ENCODE measurements around the gene NUAK2. TPM values are rescaled to one million over a fixed set of nuclear protein-coding genes. Genes with fewer than 3 reads are reported as not detected.

NUAK2 gene
- total and polyA plus RNA-seq, 2 of the 4 experiments (the other 2 are of a cell fraction) = 7.2 to 17.6 TPM

DNA sequence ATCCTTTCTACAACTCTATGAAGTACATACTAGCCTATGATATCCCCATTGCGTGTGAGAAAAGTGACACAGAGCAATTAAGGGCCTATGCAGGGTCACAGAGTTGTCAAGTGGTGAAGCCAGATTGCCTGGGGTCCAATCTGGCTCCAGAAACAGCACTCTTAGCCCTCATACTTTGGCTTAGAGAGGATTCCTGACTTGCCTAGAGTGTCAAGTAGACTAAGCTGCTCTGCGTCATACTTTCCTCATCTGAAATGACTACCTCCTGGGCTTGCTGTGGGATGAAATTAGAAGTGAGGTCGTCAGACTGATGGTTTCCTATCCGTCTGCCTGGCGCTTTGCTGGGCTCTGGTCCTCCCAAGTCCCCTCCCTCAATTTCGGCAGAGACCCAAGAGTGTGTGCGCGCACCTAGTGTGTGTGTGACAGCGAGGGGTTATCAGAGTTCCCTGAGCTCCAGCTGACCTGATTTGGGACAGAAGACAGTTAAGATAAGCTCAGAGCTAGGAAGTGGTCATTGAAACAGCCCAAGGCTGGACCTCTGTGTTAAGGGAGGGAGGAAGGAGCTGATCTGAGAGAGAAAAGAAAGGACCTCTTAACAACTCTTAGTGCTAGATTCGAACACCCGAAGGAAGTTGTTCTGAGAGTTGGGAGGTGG is 5.4 kb upstream of the NUAK2 start:
- Histone ChIP-seq H4K8ac (ENCODE audit: low read depth in 2 of 2, low read length in 2 of 2) (no peak overlapping the region), H3K14ac (replicated peaks; ENCODE audit: low read depth, low read length) (no peak overlapping the region), H3K4ac (ENCODE audit: low read depth, low read length) (no peak overlapping the region), H3K18ac (ENCODE audit: low read depth, low read length) (no peak overlapping the region), H3K27me3 (ENCODE audit: control insufficient read depth, insufficient read depth, low read length) (peaks cover 22% of the 10 kb centered on the region), H3K9ac (ENCODE audit: low read depth, low read length) (no peak overlapping the region), H3K23ac (ENCODE audit: low read depth, low read length) (no peak overlapping the region), H4K5ac (ENCODE audit: low read depth, low read length) (no peak overlapping the region), H2BK20ac (ENCODE audit: low read depth, low read length) (0 out of 2 replicates have a peak overlapping the region, but pooled peaks have one; percentile 14), H2BK5ac (ENCODE audit: low read depth, low read length, poor library complexity, severe bottlenecking) (no peak overlapping the region), H3K9me1 (ENCODE audit: insufficient read depth, low read length) (peaks cover 12% of the 10 kb centered on the region), H2AK9ac (replicated peaks; ENCODE audit: low read depth, low read length, poor library complexity) (peak overlapping the region; percentile 37), H4K20me1 (ENCODE audit: insufficient read depth, low read length) (no peaks in the 10 kb centered on the region), H2BK120ac (ENCODE audit: low read depth, low read length) (peak overlapping the region; percentile 26; the same call in 1 of the 2 replicates), H3K27ac (ENCODE audit: insufficient read depth, low read length) (no peak overlapping the region), H3K79me1 (ENCODE audit: low read depth in 1 of 2, low read length in 2 of 2) (peaks cover 3 to 16% of the 10 kb centered on the region in 2 experiments; a peak in 3 of 4 replicates), H2AK5ac (ENCODE audit: low read depth, low read length) (no peak overlapping the region), H4K91ac (ENCODE audit: insufficient read depth, low read depth, low read length) (no peak overlapping the region), H3K4me2 (ENCODE audit: low read depth, low read length) (no peak overlapping the region), H2AFZ (replicated peaks; ENCODE audit: low read length, poor library complexity) (peak overlapping the region; percentile 54), H3K36me3 (ENCODE audit: control insufficient read depth, insufficient read depth, low read length) (no peaks in the 10 kb centered on the region), H2BK15ac (ENCODE audit: low read depth, low read length) (no peak overlapping the region), H3K9me3 (ENCODE audit: control insufficient read depth, insufficient read depth, low read length) (no peaks in the 10 kb centered on the region), H3K56ac (ENCODE audit: extremely low read depth, insufficient read depth, low read length) (no peak overlapping the region), H3K4me1 (ENCODE audit: control insufficient read depth, insufficient read depth, low read length) (peaks cover 14% of the 10 kb centered on the region), H3K4me3 (ENCODE audit: insufficient read depth, low read depth, low read length) (no peak overlapping the region)
- dilution Hi-C loops (cut with HindIII; ENCODE audit: low sequenced_read_pairs, unreplicated experiment) = no loop called here
- DNase-seq (peak; percentile 56), ATAC-seq (ENCODE audit: low read depth) (no peak)
- BruUV-seq (replicated peaks) = no TSS peak
- POLR2A ChIA-PET (ENCODE audit: unreplicated experiment) = interaction anchor here (0.6 kb wide), 1 partner anchor 190 kb away, joined by 4 read pairs; no protein-coding TSS in a partner anchor
- no CpG with 5 or more reads among the region's 11 CpGs for WGBS, 2 experiments (ENCODE audit: extremely low coverage in 2 of 2, insufficient read length in 1 of 2)
- in situ Hi-C loops (cut with MboI; ENCODE audit: low sequenced_read_pairs) = no loop called here
- TF ChIP-seq, protein P1, sequence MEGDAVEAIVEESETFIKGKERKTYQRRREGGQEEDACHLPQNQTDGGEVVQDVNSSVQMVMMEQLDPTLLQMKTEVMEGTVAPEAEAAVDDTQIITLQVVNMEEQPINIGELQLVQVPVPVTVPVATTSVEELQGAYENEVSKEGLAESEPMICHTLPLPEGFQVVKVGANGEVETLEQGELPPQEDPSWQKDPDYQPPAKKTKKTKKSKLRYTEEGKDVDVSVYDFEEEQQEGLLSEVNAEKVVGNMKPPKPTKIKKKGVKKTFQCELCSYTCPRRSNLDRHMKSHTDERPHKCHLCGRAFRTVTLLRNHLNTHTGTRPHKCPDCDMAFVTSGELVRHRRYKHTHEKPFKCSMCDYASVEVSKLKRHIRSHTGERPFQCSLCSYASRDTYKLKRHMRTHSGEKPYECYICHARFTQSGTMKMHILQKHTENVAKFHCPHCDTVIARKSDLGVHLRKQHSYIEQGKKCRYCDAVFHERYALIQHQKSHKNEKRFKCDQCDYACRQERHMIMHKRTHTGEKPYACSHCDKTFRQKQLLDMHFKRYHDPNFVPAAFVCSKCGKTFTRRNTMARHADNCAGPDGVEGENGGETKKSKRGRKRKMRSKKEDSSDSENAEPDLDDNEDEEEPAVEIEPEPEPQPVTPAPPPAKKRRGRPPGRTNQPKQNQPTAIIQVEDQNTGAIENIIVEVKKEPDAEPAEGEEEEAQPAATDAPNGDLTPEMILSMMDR (conservative IDR thresholded peaks at IDR 0.05; ENCODE audit: low read depth, low read length) = no peak
- no peak for TF ChIP-seq NFE2L2 (IDR thresholded peaks at IDR 0.05; ENCODE audit: low read depth, low read length)
- no peak for TF ChIP-seq MXI1 (IDR thresholded peaks at IDR 0.05; ENCODE audit: borderline replicate concordance, low read depth, low read length)
- no peak for TF ChIP-seq BHLHE40 (IDR thresholded peaks at IDR 0.05; ENCODE audit: low read depth, low read length)
- TF ChIP-seq, protein P2, sequence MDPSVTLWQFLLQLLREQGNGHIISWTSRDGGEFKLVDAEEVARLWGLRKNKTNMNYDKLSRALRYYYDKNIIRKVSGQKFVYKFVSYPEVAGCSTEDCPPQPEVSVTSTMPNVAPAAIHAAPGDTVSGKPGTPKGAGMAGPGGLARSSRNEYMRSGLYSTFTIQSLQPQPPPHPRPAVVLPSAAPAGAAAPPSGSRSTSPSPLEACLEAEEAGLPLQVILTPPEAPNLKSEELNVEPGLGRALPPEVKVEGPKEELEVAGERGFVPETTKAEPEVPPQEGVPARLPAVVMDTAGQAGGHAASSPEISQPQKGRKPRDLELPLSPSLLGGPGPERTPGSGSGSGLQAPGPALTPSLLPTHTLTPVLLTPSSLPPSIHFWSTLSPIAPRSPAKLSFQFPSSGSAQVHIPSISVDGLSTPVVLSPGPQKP (IDR thresholded peaks at IDR 0.05; ENCODE audit: borderline replicate concordance, low read depth, low read length) = no peak
- intact Hi-C loops (cut with micrococcal nuclease) = loop anchor here (10.0 kb wide), 1 partner anchor 152 kb away; no protein-coding TSS in a partner anchor
- CTCF ChIA-PET = interaction anchor here (0.6 to 4.7 kb wide), 4 partner anchors 51 to 185 kb away, joined by 3 to 126 read pairs (median 4); no protein-coding TSS in a partner anchor
